ENCODE measurements around the gene ADAM15. TPM values are rescaled to one million over a fixed set of nuclear protein-coding genes. Genes with fewer than 3 reads are reported as not detected.

Gene ADAM15
- total and polyA plus RNA-seq, 2 donors (not counting 1 experiment from before 2014, with no cell fraction given), result 14.6 to 28.4 TPM

DNA sequence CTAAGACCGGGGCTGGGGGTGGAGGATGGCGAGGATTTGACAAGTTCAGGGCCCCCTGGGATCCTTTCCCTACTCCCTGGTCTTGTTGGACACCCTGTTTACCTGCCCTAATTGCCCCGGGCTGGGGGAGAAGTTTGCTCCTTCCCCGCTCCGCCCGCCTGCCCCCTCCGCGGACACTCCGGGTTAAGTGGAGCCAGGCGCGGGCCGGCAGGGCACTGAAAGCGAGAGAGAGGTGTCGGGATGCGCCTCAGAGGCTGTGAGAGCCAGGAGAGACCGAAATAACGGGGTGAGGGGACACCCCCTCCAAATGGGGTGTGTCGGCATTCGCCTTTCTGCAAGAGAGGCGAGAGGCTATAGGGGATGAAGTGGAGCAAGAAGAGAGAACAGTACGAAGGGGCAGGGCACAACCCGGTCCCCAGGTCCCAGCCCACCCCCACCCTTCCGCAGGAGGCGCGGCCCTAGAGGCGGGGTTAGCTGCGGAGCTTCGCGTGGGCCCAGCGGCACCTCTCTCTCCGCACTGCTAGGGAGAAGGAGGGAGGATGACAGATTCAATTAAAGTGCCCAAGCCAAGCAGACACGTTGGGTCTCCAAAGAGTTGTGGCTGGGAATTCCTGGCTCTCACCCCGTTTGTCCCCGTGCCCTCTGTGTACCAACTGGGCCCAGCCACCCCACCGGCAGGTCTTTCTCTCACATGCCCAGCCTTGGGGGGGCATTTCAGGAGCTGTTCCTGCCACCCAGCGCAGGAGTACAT, 31.4 kb downstream of the ADAM15 start:
- H4K20me1 ChIP-seq (ENCODE audit: control insufficient read depth, insufficient read depth, low read length, poor library complexity, severe bottlenecking), result peaks cover 53% of the 10 kb centered on the region
- intact Hi-C loops (cut with micrococcal nuclease), result no loop called here
- Mint-ChIP-seq H3K27ac (peak overlapping the region; percentile 6), H3K4me1 (peaks cover 69% of the 10 kb centered on the region), H3K9me3 (ENCODE audit: insufficient read depth) (no peaks in the 10 kb centered on the region), H3K4me3 (peak overlapping the region; percentile 74), H3K27me3 (peaks cover 38% of the 10 kb centered on the region)
- peak overlapping the region; percentile 36 for H3K9ac ChIP-seq (ENCODE audit: low read length)
- ChIA-PET POLR2A (interaction anchor here (0.6 kb wide), 2 partner anchors 90 to 454 kb away, joined by 3 to 4 read pairs; no protein-coding TSS in a partner anchor), CTCF (interaction anchor here (0.7 to 5.5 kb wide), 4 partner anchors 12 to 91 kb away, joined by 3 to 184 read pairs (median 56); partner anchors contain the start of genes EFNA4 and KRTCAP2)
- H3K27ac ChIP-seq (ENCODE audit: low read length in 2 of 2), result no peak overlapping the region
- H3K4me3 ChIP-seq (ENCODE audit: control extremely low read depth in 1 of 5, extremely low read depth in 1 of 5, insufficient read depth in 1 of 5, low read depth in 2 of 5, low read length in 4 of 5), result peak overlapping the region in 4 of 5 experiments; percentile 12 to 52 (median 26)
- peak; percentile 57 for DNase-seq
- no peaks in the 10 kb centered on the region for H3K36me3 ChIP-seq (replicated peaks in 1 of 2; ENCODE audit: control extremely low read depth in 1 of 2, control insufficient read depth in 1 of 2, extremely low read depth in 1 of 2, insufficient read depth in 2 of 2, low read length in 1 of 2)
- H3K79me2 ChIP-seq (ENCODE audit: control insufficient read depth, insufficient read depth, low read length), result no peaks in the 10 kb centered on the region
- H3K27me3 ChIP-seq (replicated peaks in 1 of 4; ENCODE audit: control extremely low read depth in 1 of 4, control insufficient read depth in 3 of 4, insufficient read depth in 4 of 4, low read length in 3 of 4), result peaks cover 0 to 57% (median 43%) of the 10 kb centered on the region in 4 experiments
- peak overlapping the region; percentile 97 for H3K4me2 ChIP-seq (replicated peaks; ENCODE audit: low read depth, low read length, poor library complexity, severe bottlenecking)
- TF ChIP-seq, protein P1, sequence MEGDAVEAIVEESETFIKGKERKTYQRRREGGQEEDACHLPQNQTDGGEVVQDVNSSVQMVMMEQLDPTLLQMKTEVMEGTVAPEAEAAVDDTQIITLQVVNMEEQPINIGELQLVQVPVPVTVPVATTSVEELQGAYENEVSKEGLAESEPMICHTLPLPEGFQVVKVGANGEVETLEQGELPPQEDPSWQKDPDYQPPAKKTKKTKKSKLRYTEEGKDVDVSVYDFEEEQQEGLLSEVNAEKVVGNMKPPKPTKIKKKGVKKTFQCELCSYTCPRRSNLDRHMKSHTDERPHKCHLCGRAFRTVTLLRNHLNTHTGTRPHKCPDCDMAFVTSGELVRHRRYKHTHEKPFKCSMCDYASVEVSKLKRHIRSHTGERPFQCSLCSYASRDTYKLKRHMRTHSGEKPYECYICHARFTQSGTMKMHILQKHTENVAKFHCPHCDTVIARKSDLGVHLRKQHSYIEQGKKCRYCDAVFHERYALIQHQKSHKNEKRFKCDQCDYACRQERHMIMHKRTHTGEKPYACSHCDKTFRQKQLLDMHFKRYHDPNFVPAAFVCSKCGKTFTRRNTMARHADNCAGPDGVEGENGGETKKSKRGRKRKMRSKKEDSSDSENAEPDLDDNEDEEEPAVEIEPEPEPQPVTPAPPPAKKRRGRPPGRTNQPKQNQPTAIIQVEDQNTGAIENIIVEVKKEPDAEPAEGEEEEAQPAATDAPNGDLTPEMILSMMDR (IDR thresholded peaks at IDR 0.05), result no peak
- TF ChIP-seq EZH2 (IDR thresholded peaks at IDR 0.05; ENCODE audit: borderline replicate concordance, insufficient read depth, low read depth, low read length, poor library complexity, severe bottlenecking), result peak; percentile 85
- 7% methylated on average over 22 of the region's 36 CpGs for WGBS (ENCODE audit: insufficient coverage)
- peaks cover 71 to 79% of the 10 kb centered on the region in 2 donors for H3K4me1 ChIP-seq (ENCODE audit: control insufficient read depth in 2 of 2, insufficient read depth in 2 of 2, low read length in 2 of 2)
- H3K9me3 ChIP-seq (ENCODE audit: control extremely low read depth in 1 of 3, control insufficient read depth in 2 of 3, insufficient read depth in 1 of 3, low read length in 2 of 3), result peaks cover 0 to 30% (median 0%) of the 10 kb centered on the region in 3 donors
- H2AFZ ChIP-seq (ENCODE audit: insufficient read depth, low read depth, low read length, poor library complexity, severe bottlenecking), result peak overlapping the region; percentile 59
- ATAC-seq (ENCODE audit: low read depth), result no peak
